CD4-positive, alpha-beta T cell treated with Interleukin-4 for 1 hour (primary cell): ENCODE results near the gene POMGNT2.

ENCODE experiments used
- DNase-seq, 2 donors: peaks; one replicate each; pipeline ENCODE4 v3.0.0-alpha.2; 2020 to 2022

POMGNT2 gene

DNA sequence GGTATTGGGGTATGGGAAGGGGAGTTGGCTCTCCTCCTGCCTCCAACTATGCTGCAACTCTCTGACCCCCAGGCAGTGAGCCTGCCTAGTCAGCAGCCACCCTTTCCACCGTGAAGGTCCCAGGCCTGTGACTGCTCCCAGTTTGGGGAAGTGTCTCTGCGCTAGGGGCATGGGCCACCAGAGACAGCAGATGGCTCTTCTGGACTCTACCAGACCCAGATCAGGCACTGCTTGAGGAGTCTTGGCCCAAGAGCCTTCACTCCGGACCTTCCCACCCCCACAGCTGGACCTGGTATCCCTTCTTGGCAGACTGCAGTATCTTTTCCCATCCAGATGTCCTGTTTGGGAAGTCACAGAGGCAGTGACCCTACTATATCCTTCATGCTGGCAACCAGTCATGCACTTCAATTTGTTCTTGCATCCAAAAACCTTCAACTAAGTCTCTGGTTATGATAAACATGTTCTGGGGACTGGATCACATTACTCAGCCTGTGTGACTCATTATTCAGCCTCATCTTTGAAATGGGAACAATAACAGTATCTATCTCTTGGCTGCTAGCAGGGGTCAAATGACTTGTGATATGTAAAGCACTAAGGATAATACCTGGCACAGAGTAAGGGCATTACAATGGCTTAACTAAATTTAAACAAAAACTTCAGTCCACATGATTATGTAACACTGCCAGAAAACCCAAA, 62.7 kb downstream of the POMGNT2 start:
- DNase-seq = no peak

DNA sequence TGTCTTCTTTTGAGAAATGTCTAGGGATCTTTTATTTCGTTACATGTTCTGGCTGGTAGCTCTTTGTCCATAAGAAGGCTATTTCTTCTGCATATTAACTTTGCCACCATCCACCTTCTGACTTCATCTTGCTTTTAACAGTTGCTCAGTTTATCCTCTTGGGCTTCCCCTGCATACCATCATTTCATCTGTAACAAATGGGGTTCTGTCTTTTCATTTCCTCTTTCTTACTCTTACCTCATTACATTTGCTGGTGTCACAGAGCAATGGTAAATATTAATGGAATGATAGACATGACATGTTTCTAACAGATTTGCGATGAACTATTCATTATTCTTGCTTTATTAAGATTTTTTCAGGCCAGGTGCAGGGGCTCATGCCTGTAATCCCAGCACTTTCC, 64.4 kb downstream of the POMGNT2 start:
- no peak for DNase-seq

DNA sequence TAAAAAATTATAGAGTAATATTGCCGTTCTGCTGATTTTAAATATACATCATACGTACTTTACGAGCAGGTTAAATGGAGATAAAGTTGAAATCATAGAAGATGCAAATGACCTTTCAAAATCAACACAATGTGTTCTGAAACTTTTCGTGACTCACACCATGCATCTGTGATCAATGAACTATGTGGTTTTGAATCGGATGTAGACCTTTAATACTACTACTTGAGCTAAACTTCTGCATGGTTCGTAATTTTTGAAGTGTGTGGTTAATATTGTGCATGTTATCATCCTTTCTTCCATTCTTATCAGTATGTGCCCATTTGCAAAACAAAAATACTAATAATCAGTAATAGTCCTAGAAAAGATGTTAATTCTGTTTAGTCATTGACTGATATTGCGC, 67.9 kb downstream of the POMGNT2 start:
- DNase-seq = peak in 1 of 2 donors; percentile 10

DNA sequence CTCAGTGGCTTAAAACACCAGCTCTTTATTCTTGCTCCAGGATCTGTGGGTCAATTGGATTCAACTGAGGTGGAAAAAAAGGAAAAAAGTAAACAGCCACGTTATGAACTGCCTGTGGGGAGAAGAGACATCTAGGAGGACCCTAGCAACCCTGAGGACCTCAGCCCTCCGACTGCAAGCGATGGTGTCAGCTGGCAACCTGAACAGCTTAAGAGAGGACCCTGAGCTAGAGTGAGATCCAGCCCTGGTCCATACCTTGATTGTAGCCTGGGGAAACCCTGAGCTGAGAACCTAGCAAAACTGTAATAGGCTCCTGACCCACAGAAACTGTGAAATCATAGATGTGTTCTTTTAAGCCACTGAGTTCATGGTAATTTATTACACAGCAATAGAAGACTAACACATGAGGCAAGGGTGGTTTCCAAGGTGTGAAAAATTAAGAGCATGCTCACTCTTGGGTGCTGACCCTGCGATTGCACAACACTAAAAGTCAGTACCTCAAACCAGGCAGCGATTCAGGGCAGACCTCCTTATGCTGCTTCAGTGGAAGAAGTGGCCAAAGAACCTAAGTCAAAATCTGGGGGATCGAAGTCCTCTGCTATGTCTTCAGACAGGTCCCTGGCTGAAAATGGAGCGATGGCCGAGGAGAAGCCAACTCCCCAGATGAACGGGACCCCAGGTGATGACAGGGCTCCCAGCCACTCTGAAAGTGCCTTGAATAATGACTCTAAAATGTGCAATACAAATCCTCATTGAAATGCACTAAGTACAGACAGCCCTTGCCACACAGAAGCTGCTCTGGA, 69.1 kb downstream of the POMGNT2 start:
- peak; percentile 12 to 34 for DNase-seq

DNA sequence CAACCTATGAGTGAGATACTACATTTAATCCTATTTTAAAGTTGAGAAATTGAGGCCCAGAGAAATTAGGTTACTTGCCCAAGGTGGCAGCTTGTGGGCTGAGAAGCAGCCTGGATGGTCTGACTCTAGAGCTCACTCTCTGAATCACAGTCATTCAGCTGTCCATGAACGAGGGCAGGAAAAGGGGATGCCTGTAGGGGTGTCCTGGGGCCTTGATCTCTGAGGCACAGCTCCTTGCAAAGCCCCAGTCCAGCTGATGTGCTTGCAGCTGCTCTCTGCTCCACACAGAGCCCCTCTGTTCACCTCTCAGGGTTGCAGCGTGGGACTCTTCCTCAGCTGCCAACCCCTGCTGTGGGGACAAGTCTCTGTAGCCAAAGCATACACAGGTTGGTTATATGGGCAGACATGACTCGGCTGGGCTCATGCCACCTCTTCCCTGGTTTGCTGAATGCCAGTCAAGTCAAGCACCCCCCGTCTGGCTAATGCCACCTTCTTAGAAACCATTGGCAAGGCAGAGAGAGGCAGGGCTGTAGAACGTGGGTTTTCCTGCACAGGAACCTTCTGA, 70.0 kb downstream of the POMGNT2 start:
- DNase-seq = no peak

DNA sequence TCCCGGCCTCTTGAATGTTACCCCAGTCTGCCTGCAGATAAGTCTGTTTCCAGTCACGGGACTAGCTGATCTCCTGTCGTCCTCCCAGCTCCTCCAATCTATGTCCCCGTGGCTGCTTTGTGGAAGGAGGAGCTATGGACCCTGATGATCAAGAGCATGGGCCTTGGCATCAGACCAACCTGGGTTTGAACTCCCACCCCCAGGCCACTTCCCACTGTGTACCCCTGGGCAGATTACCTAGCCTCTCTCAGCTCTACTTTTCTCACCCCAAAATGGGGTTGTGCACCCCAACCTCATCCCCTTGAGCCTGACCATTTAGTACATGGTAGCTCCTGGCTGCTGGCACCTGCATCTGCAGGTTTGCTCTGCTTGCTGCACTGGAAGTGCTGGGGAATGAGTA, 71.0 kb downstream of the POMGNT2 start:
- DNase-seq = no peak

DNA sequence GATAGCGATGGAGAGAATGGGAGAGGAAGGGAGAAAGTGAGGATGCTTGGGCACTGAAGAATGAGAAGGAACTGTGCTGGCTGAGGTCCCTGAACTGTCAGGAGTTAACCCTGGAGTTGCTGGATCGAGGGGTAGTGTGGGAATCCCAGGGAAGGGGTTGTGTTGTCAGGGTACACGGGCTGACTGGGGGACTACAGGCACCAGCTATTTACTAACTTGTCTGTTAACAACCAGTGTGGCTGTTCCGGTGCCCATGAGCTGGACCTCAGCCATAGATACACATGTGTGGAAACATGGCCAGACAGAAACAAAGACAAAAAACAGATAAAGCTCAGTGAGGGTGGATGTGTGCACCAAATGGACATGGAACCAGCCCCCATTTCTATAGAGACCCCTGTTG, 71.7 kb downstream of the POMGNT2 start:
- DNase-seq = no peak

DNA sequence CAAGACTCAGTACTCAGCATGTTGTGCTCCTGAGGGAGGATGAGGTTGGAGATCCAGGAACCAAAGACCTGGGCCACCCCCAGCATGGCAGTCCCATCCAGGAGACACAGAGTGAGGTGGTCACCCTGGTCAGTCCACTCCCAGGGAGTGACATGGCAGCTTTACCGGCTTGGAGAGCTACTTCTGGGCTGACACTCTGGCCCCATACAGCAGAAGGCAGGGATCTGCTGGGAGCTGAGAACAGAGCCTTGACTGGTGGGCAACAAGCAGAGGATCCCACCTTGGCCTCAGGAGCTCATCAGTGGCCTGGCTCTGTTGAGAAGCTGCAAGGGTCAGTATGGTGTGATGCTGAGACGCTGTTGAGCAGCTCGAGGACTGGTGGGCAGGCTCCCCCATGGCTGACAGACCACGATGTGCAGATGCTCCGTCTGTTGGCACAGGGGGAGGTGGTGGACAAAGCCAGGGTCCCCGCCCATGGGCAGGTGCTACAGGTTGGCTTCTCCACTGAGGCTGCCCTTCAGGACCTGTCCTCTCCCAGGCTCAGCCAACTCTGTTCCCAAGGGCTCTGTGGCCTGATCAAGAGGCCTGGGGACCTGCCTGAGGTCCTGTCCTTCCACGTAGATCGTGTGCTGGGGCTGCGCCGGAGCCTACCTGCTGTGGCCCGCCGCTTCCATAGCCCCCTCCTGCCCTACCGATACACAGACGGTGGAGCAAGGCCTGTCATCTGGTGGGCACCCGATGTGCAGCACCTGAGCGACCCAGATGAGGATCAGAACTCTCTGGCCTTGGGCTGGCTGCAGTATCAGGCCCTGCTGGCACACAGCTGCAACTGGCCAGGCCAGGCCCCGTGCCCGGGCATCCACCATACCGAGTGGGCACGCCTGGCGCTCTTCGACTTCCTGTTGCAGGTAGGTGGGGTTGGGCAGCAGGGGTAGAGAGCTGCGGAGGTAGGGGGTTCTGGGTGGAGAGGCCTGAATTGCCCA, 72.9 kb downstream of the POMGNT2 start:
- DNase-seq = no peak

DNA sequence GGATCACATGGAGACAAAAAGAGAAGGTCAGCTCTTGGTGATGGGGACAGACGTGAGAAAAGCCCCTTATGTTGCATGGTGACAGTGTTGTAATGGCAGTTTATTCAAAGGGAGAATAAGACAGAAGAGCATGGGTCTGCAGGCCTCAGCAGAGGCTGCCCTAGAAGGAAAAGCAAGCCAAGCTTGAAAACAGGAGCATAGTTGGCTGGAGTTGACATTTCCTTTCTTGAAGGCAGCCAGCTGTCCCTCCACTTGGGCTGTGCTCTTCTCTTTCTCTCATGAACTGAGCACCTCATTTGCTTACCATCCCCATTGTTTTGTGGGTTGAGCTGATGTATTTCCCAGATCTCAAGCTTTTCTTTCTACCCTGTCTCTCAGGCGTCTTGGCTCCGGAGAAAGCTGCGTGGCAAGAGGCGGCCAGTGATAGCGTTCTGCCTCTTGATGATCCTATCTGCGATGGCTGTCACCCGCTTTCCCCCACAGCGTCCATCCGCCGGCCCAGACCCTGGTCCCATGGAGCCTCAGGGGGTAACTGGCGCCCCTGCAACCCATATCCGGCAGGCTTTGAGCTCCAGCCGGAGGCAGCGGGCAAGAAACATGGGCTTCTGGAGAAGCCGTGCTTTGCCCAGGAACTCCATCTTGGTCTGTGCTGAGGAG, 73.9 kb downstream of the POMGNT2 start:
- DNase-seq = no peak

DNA sequence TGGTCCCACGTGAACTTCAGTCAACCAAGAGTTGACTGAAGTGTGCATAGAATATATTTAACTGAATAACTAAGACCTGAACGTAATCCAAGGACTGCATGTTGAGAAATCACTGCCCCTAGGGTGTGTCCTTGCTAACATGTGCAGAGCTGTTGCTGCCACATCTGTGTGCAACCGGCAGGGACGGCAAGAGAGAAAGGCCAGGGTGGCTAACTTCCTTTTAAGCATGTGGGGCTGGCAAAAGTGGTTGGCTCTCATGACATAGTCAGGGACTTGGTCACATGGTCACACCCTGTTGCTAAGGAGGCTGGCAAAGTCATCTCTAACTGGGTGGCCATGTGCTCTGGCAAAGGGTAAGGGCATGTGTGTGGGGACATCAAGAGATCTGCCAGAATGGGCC, 74.4 kb downstream of the POMGNT2 start:
- DNase-seq = no peak

DNA sequence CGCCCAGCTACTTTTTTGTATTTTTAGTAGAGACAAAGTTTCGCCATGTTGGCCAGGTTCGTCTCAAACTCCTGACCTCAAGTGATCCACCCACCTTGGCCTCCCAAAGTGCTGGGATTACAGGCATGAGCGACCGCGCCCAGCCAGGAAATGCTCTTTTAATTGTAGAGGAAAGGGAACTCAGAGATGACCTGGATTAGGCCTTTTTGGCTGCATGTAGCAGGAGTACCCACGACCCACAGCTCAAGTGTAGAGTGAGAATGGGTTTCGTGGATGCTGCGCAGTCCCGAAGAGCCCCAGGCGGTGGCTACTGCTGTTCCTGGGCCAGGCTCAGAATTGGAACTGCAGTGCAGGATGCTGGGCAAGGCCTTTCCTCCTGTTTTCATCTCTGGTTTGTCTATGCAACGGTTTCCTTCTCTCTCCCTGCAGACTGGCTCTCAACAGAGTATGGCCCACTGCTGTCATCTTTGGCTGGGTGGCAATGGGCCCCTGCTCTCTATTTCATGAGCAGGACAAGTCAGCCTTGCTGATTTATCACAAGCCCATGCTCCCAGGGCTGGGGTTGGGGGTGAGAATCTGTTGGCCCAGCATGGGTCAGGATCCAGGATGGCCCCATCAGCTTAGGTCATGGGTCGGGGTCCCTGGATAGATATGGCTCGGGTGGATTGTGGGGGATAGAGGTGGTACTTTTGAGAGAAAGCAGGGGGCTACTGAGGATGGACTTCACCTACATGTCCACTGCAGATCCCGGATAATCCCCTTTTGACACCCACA, 75.5 kb downstream of the POMGNT2 start:
- no peak for DNase-seq
